Measurements from ENCODE around the gene CMTM1.
"Not testable (repeated sequence)": the region's sequence is repeated elsewhere in the genome, so short reads cannot be mapped to it uniquely, and the experiment has no call there.

CMTM1 gene

GRCh38 chr16:66619534-66620428, 53.5 kb downstream of the CMTM1 start:
- TF ChIP-seq CTCF (IDR thresholded peaks at IDR 0.05; ENCODE audit: low read depth, low read length), result no peak
- no peak for DNase-seq (ENCODE audit: extremely low read depth, low read depth)

- no peak for TF ChIP-seq CTCF (IDR thresholded peaks at IDR 0.05; ENCODE audit: low read depth, low read length)
- DNase-seq (ENCODE audit: extremely low read depth, low read depth), result no peak
These were observed 54.2 kb downstream of the CMTM1 start for GRCh38 chr16:66620429-66620795.

- no peak for TF ChIP-seq CTCF (IDR thresholded peaks at IDR 0.05; ENCODE audit: low read depth, low read length)
- DNase-seq (ENCODE audit: extremely low read depth, low read depth), result no peak
These were observed 55.7 kb downstream of the CMTM1 start for GRCh38 chr16:66621973-66622372.

GRCh38 chr16:66622863-66623262, 56.6 kb downstream of the CMTM1 start:
- no peak for TF ChIP-seq CTCF (IDR thresholded peaks at IDR 0.05; ENCODE audit: low read depth, low read length)
- DNase-seq (ENCODE audit: extremely low read depth, low read depth), result no peak

GRCh38 chr16:66623755-66624154, 57.5 kb downstream of the CMTM1 start:
- no peak for TF ChIP-seq CTCF (IDR thresholded peaks at IDR 0.05; ENCODE audit: low read depth, low read length)
- no peak for DNase-seq (ENCODE audit: extremely low read depth, low read depth)

GRCh38 chr16:66627611-66628378, 61.6 kb downstream of the CMTM1 start:
- DNase-seq (ENCODE audit: extremely low read depth, low read depth), result not testable (repeated sequence)
